Stimulated activated CD4-positive, alpha-beta T cell treated with anti-CD3 and anti-CD28 coated beads, Interleukin-4, amount 100 ng/mL, for 48 hours (primary cell): Measurements from ENCODE around the gene EIF4E2.
"Not testable (repeated sequence)": the region's sequence is repeated elsewhere in the genome, so short reads cannot be mapped to it uniquely, and the experiment has no call there.

Experiments
- DNase-seq, 2 donors: peaks; one replicate each; pipeline ENCODE4 v3.0.0-alpha.2; 2020; ENCODE audit warnings: low read depth in 2 of 2

Gene EIF4E2

GRCh38 chr2:232568161-232568560 lies 17.7 kb downstream of the EIF4E2 start:
- no peak for DNase-seq

GRCh38 chr2:232569541-232569940 lies 19.1 kb downstream of the EIF4E2 start:
- DNase-seq, result no peak

- DNase-seq, result not testable (repeated sequence)
Measured at GRCh38 chr2:232570481-232570880, 20.0 kb downstream of the EIF4E2 start.

- DNase-seq, result no peak
Measured at GRCh38 chr2:232571026-232571474, 20.6 kb downstream of the EIF4E2 start.

- DNase-seq, result no peak
Measured at GRCh38 chr2:232573042-232573441, 22.6 kb downstream of the EIF4E2 start.

GRCh38 chr2:232573771-232574435 lies 23.4 kb downstream of the EIF4E2 start:
- no peak for DNase-seq

GRCh38 chr2:232574674-232575403 lies 24.4 kb downstream of the EIF4E2 start:
- DNase-seq, result no peak

GRCh38 chr2:232575404-232575746 lies 24.9 kb downstream of the EIF4E2 start:
- DNase-seq, result no peak

GRCh38 chr2:232576995-232577394 lies 26.5 kb downstream of the EIF4E2 start:
- DNase-seq, result no peak

- DNase-seq, result no peak
Measured at GRCh38 chr2:232577841-232578240, 27.4 kb downstream of the EIF4E2 start.

- no peak for DNase-seq
Measured at GRCh38 chr2:232578626-232579025, 28.1 kb downstream of the EIF4E2 start.

GRCh38 chr2:232580648-232580981 lies 30.1 kb downstream of the EIF4E2 start:
- no peak for DNase-seq

- DNase-seq, result no peak
Measured at GRCh38 chr2:232581725-232582124, 31.2 kb downstream of the EIF4E2 start.

- DNase-seq, result no peak
Measured at GRCh38 chr2:232584238-232584637, 33.7 kb downstream of the EIF4E2 start.

GRCh38 chr2:232586943-232587505 lies 36.5 kb downstream of the EIF4E2 start:
- no peak for DNase-seq

GRCh38 chr2:232587512-232587911 lies 37.0 kb downstream of the EIF4E2 start:
- no peak for DNase-seq

- no peak for DNase-seq
Measured at GRCh38 chr2:232588031-232588430, 37.5 kb downstream of the EIF4E2 start.

- no peak for DNase-seq
Measured at GRCh38 chr2:232588680-232589585, 38.4 kb downstream of the EIF4E2 start.

GRCh38 chr2:232592772-232593395 lies 42.4 kb downstream of the EIF4E2 start:
- no peak for DNase-seq

GRCh38 chr2:232593982-232594381 lies 43.5 kb downstream of the EIF4E2 start:
- no peak for DNase-seq

GRCh38 chr2:232597362-232598079 lies 47.0 kb downstream of the EIF4E2 start:
- no peak for DNase-seq
